ENCODE results near the gene PNPT1.

The PNPT1 gene

DNA sequence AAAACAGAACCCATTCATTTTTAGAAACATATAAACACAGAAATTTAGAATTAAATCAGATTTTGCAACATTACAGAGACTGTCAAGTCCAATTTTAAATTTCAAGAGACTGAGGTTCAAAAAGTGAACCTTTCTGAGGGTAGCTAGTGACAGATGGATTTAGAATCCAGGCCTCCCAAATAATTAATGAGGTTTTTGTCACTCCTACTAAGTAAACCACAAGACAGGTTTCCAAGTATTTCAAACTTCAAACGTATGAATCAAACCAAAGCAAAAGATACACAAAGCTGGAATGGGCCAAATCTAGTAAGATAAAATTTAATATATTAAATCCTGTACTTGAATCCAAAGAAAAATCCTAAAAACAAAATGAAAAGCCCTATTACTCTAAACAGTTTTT, 101.5 kb downstream of the PNPT1 start:
- DNase-seq, result no peak

DNA sequence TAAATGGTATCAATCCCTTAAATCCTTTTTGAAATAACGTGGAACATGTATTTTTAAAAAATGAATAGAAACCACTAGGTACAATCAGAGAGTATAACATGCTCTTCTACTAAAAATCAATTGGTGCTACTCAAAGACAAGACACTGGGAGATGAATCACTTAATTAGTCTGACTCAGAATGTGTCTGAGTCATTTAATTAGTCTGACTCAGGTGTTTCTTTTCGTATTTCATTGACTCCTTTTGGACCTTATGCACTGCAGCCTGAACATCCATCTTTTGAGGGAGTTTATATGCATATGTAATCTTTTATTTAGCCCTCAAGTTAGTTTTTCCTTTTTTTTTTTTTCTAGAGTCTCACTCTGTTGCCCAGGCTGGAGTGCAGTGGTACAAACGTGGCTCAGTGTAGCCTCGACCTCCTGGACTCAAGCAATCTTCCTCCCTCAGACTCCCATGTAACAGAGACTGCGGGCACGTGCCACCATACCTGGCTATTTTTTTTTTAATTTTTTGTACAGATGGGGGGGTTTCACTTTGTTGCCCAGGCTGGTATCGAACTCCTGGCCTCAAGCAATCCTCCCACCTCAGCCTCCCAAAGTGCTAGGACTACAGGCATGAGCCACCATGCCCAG, 102.7 kb downstream of the PNPT1 start:
- no peak for DNase-seq

DNA sequence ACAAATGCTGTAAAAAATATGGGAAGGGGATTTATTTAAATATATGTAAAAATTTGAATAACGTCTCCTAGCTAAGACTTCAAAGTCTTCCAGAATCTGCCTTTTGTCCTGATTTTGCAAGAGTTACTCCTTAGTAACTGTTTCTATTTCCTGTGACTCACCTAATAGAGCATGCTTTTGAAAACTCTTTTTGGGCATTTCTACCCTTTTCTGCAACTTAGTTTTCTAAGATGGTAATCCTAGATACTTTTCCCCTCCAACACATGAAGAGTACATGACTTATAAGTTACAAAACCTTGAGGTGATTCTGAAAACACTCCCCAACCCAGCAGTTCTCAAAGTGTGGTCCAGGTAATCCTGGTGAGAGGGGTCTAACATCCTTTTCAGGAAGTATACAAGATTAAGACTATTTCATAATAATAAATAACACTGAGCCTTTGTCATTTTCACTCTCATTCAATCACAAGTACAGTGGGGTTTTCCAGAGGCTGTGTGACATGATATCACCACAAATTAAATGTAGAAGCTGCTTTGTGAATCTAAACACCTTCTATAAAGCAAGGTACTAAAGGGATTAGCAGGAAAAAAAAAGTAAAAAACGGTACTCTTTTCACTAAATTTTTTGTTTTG, 108.1 kb downstream of the PNPT1 start:
- DNase-seq, result no peak
